HepG2 (cell line): ENCODE data around the gene DIABLO. TPM values are rescaled to one million over a fixed set of nuclear protein-coding genes. Genes with fewer than 3 reads are reported as not detected.

Experiments
- BORCS8-MEF2B ChIP-seq: sonication (generic); formaldehyde crosslinking; IDR thresholded peaks from 2 replicates; pipeline ENCODE4 v1.8.0; 2022; ENCODE audit warnings: mild to moderate bottlenecking, missing genetic modification reagents
- ETV6 ChIP-seq: sonication (generic); formaldehyde crosslinking; conservative IDR thresholded peaks from 2 replicates; pipeline ENCODE4 v1.4.0; 2020; ENCODE audit warnings: missing genetic modification reagents
- FOXJ3 ChIP-seq: sonication (generic); formaldehyde crosslinking; IDR thresholded peaks from 2 replicates; pipeline ENCODE4 v1.4.0; 2020; ENCODE audit warnings: missing genetic modification reagents, mild to moderate bottlenecking, borderline replicate concordance
- FOXK2 ChIP-seq: fragments of 450-650 bp; IDR thresholded peaks from 2 replicates; pipeline ENCODE4 v1.6.1; 2016
- HOXA3 ChIP-seq: sonication (generic); formaldehyde crosslinking; IDR thresholded peaks from 2 replicates; pipeline ENCODE4 v1.5.0; 2020; ENCODE audit warnings: missing genetic modification reagents
- IKZF1 ChIP-seq: fragments of 450-650 bp; IDR thresholded peaks from 2 replicates; pipeline ENCODE4 v1.7.1; 2016
- JUNB ChIP-seq: sonication (generic); formaldehyde crosslinking; IDR thresholded peaks from 2 replicates; pipeline ENCODE4 v1.8.0; 2022; ENCODE audit warnings: missing genetic modification reagents, mild to moderate bottlenecking, borderline replicate concordance
- LRRFIP1 ChIP-seq: sonication (generic); formaldehyde crosslinking; conservative IDR thresholded peaks from 2 replicates; pipeline ENCODE4 v1.4.0; 2020; ENCODE audit warnings: missing genetic modification reagents
- MAFF ChIP-seq: IDR thresholded peaks from 2 replicates; pipeline ENCODE4 v1.6.1; 2011; ENCODE audit warnings: low read depth, low read length, improper control_type of control experiment
- MTF1 ChIP-seq: sonication (generic); formaldehyde crosslinking; IDR thresholded peaks from 2 replicates; pipeline ENCODE4 v1.5.0; 2020; ENCODE audit warnings: missing genetic modification reagents
- NFRKB ChIP-seq: fragments of 450-650 bp; IDR thresholded peaks from 2 replicates; pipeline ENCODE4 v1.6.1; 2017
- ONECUT2 ChIP-seq: sonication (generic); formaldehyde crosslinking; IDR thresholded peaks from 2 replicates; pipeline ENCODE4 v1.4.0; 2020; ENCODE audit warnings: missing genetic modification reagents
- PBX3 ChIP-seq: sonication (generic); formaldehyde crosslinking; IDR thresholded peaks from 2 replicates; pipeline ENCODE4 v1.8.1; 2023; ENCODE audit warnings: missing genetic modification reagents, inconsistent platforms, borderline replicate concordance
- RARA ChIP-seq: IDR thresholded peaks from 2 replicates; pipeline ENCODE4 v1.6.1; 2016; ENCODE audit warnings: missing genetic modification reagents, missing compliant biosample characterization
- RFXANK ChIP-seq: IDR thresholded peaks from 2 replicates; pipeline ENCODE4 v1.6.1; 2016
- RXRB ChIP-seq: IDR thresholded peaks from 2 replicates; pipeline ENCODE4 v1.6.1; 2016; ENCODE audit warnings: borderline replicate concordance, missing genetic modification reagents, missing compliant biosample characterization
- SIX4 ChIP-seq: sonication (generic); formaldehyde crosslinking; IDR thresholded peaks from 2 replicates; pipeline ENCODE4 v1.4.0; 2020; ENCODE audit warnings: missing genetic modification reagents
- SMAD1 ChIP-seq: sonication (generic); formaldehyde crosslinking; IDR thresholded peaks from 2 replicates; pipeline ENCODE4 v1.4.0; 2020; ENCODE audit warnings: missing genetic modification reagents, low read depth, mild to moderate bottlenecking, borderline replicate concordance
- SRSF1 ChIP-seq: fragments of 200-400 bp; formaldehyde crosslinking; optimal IDR thresholded peaks from 2 replicates; pipeline ENCODE3; 2017; ENCODE audit warnings: mild to moderate bottlenecking, low read depth, low read length, moderate library complexity
- TBP ChIP-seq: sonication (generic); formaldehyde crosslinking; IDR thresholded peaks from 2 replicates; pipeline ENCODE4 v1.5.0; 2020; ENCODE audit warnings: missing genetic modification reagents
- TOE1 ChIP-seq: sonication (generic); formaldehyde crosslinking; IDR thresholded peaks from 2 replicates; pipeline ENCODE4 v1.4.0; 2020; ENCODE audit warnings: mild to moderate bottlenecking, missing genetic modification reagents
- ZHX1 ChIP-seq: sonication (generic); formaldehyde crosslinking; IDR thresholded peaks from 2 replicates; pipeline ENCODE4 v1.8.1; 2022; ENCODE audit warnings: low read depth, mild to moderate bottlenecking, missing genetic modification reagents
- ZNF10 ChIP-seq: sonication (generic); formaldehyde crosslinking; IDR thresholded peaks from 2 replicates; pipeline ENCODE4 v1.4.0; 2020; ENCODE audit warnings: mild to moderate bottlenecking, low read depth, missing genetic modification reagents, borderline replicate concordance
- ZNF230 ChIP-seq: sonication (generic); formaldehyde crosslinking; IDR thresholded peaks from 2 replicates; pipeline ENCODE4 v1.4.0; 2020; ENCODE audit warnings: mild to moderate bottlenecking, missing genetic modification reagents
- ZNF747 ChIP-seq: sonication (generic); formaldehyde crosslinking; IDR thresholded peaks from 2 replicates; pipeline ENCODE4 v1.8.1; 2023; ENCODE audit warnings: missing genetic modification reagents, mild to moderate bottlenecking, borderline replicate concordance
- ZNF775 ChIP-seq: sonication (generic); formaldehyde crosslinking; IDR thresholded peaks from 2 replicates; pipeline ENCODE4 v1.4.0; 2020; ENCODE audit warnings: missing genetic modification reagents, mild to moderate bottlenecking, moderate library complexity, borderline replicate concordance
- ZNF878 ChIP-seq: sonication (generic); formaldehyde crosslinking; IDR thresholded peaks from 2 replicates; pipeline ENCODE4 v1.8.1; 2023; ENCODE audit warnings: mild to moderate bottlenecking, missing genetic modification reagents, moderate library complexity
- polyA plus RNA-seq, 8 experiments: library from polyadenylated mRNA; depleted of rRNA in 3 of 8; stranded (reverse) in 7 of 8; unstranded in 1 of 8; fragments of >200 nt; fragmentation: Illumina TruSeq in 4 of 8; extraction: Trizol in 4 of 8; gene quantifications; 2 replicates each; pipeline versions ENCODE4 v1.2.1 to v1.2.3, GENCODE V29; 2011 to 2016; ENCODE audit warnings: low read depth in 4 of 8, missing spikeins in 1 of 8, mixed read lengths in 1 of 8; ENCODE audit not compliant: insufficient read depth in 1 of 8
- total RNA-seq, 5 experiments: library from RNA; depleted of rRNA; stranded (reverse); fragments of >200 nt; fragmentation: Illumina TruSeq; extraction: Trizol; gene quantifications; 2 replicates each; pipeline ENCODE4 v1.2.3, GENCODE V29; 2016; ENCODE audit warnings: low read depth in 1 of 5

Gene DIABLO
- total and polyA plus RNA-seq, 2 of the 13 experiments (the other 11 are each of a cell fraction or from before 2014, with no cell fraction given), result 20.7 to 70.9 TPM

- TF ChIP-seq LRRFIP1 (CRISPR knock-in tag), result no peak
- TF ChIP-seq JUNB (CRISPR knock-in tag), result no peak
- no peak for TF ChIP-seq FOXK2
- TF ChIP-seq RFXANK, result no peak
- peak; percentile 80 for TF ChIP-seq ZNF747
- TF ChIP-seq NFRKB, result no peak
- no peak for TF ChIP-seq MAFF
- TF ChIP-seq ZHX1 (CRISPR knock-in tag), result peak; percentile 89
- TF ChIP-seq TBP (CRISPR knock-in tag), result no peak
- no peak for TF ChIP-seq SMAD1 (CRISPR knock-in tag)
- TF ChIP-seq HOXA3, result peak; percentile 99
- TF ChIP-seq PBX3 (CRISPR knock-in tag), result no peak
- TF ChIP-seq MTF1 (CRISPR knock-in tag), result no peak
- TF ChIP-seq RXRB (CRISPR knock-in tag), result peak; percentile 77; the same call in 1 of the 2 replicates
- TF ChIP-seq FOXJ3 (CRISPR knock-in tag), result no peak
- TF ChIP-seq ZNF775 (CRISPR knock-in tag), result no peak
- no peak; the same call in 1 of the 2 replicates for TF ChIP-seq ZNF230
- TF ChIP-seq ZNF878 (CRISPR knock-in tag), result peak; percentile 27; the same call in 1 of the 2 replicates
- no peak for TF ChIP-seq SRSF1
- no peak; the same call in 1 of the 2 replicates for TF ChIP-seq ZNF10
- TF ChIP-seq IKZF1, result no peak
- no peak for TF ChIP-seq RARA
- TF ChIP-seq SIX4 (CRISPR knock-in tag), result peak; percentile 54; the same call in 1 of the 2 replicates
- TF ChIP-seq ETV6 (CRISPR knock-in tag), result no peak
- no peak for TF ChIP-seq TOE1 (CRISPR knock-in tag)
- TF ChIP-seq ONECUT2, result no peak
- no peak for TF ChIP-seq BORCS8-MEF2B (CRISPR knock-in tag)
Measured at GRCh38 chr12:122225683-122226365, at the start of gene DIABLO (continued).
